ENCODE measurements around the gene RAPSN.

Gene RAPSN

GRCh38 chr11:47431356-47432083 is 17.4 kb downstream of the RAPSN start:
- Mint-ChIP-seq H3K9me3 (no peaks in the 10 kb centered on the region), H3K27ac (no peak overlapping the region), H3K27me3 (ENCODE audit: low read depth) (no peaks in the 10 kb centered on the region), H3K36me3 (ENCODE audit: low read depth) (no peaks in the 10 kb centered on the region), H3K4me3 (no peak overlapping the region), H3K4me1 (ENCODE audit: low read depth) (peaks cover 5% of the 10 kb centered on the region)

- H3K4me3 Mint-ChIP-seq = no peak overlapping the region
- no peak overlapping the region for H3K27ac Mint-ChIP-seq
- peaks cover 2% of the 10 kb centered on the region for H3K36me3 Mint-ChIP-seq (ENCODE audit: low read depth)
- H3K9me3 Mint-ChIP-seq = no peaks in the 10 kb centered on the region
- H3K4me1 Mint-ChIP-seq (ENCODE audit: low read depth) = peaks cover 8% of the 10 kb centered on the region
- H3K27me3 Mint-ChIP-seq (ENCODE audit: low read depth) = no peaks in the 10 kb centered on the region
Measured at GRCh38 chr11:47430524-47430923, 18.4 kb downstream of the RAPSN start.

- Mint-ChIP-seq H3K9me3 (no peaks in the 10 kb centered on the region), H3K36me3 (ENCODE audit: low read depth) (peaks cover 22% of the 10 kb centered on the region), H3K27me3 (ENCODE audit: low read depth) (no peaks in the 10 kb centered on the region), H3K27ac (peak within 1 kb of the TSS; percentile 97), H3K4me3 (peak within 1 kb of the TSS; percentile 97), H3K4me1 (ENCODE audit: low read depth) (peaks cover 22% of the 10 kb centered on the region)
Measured at GRCh38 chr11:47426062-47426956, 22.6 kb downstream of the RAPSN start, which contains the start of gene PSMC3. PSMC3 (minus strand) TSS chr11:47426439; CDS start chr11:47426279, 160 bp downstream.

GRCh38 chr11:47425611-47426010 is 23.3 kb downstream of the RAPSN start:
- peaks cover 22% of the 10 kb centered on the region for H3K4me1 Mint-ChIP-seq (ENCODE audit: low read depth)
- H3K27ac Mint-ChIP-seq = peak overlapping the region; percentile 97
- H3K4me3 Mint-ChIP-seq = peak overlapping the region; percentile 97
- no peaks in the 10 kb centered on the region for H3K9me3 Mint-ChIP-seq
- no peaks in the 10 kb centered on the region for H3K27me3 Mint-ChIP-seq (ENCODE audit: low read depth)
- H3K36me3 Mint-ChIP-seq (ENCODE audit: low read depth) = peaks cover 25% of the 10 kb centered on the region

- H3K4me3 Mint-ChIP-seq = no peak overlapping the region
- H3K27ac Mint-ChIP-seq = no peak overlapping the region
- peaks cover 3% of the 10 kb centered on the region for H3K4me1 Mint-ChIP-seq (ENCODE audit: low read depth)
Measured at GRCh38 chr11:47418454-47419259, 30.3 kb downstream of the RAPSN start.

GRCh38 chr11:47417712-47418111 is 31.2 kb downstream of the RAPSN start:
- Mint-ChIP-seq H3K27me3 (ENCODE audit: low read depth) (no peaks in the 10 kb centered on the region), H3K9me3 (no peaks in the 10 kb centered on the region), H3K36me3 (ENCODE audit: low read depth) (peaks cover 37% of the 10 kb centered on the region), H3K27ac (no peak overlapping the region), H3K4me3 (no peak overlapping the region), H3K4me1 (ENCODE audit: low read depth) (peaks cover 3% of the 10 kb centered on the region)

More at GRCh38 chr11:47418454-47419259, 30.3 kb downstream of the RAPSN start:
- Mint-ChIP-seq H3K27me3 (ENCODE audit: low read depth) (no peaks in the 10 kb centered on the region), H3K36me3 (ENCODE audit: low read depth) (peaks cover 41% of the 10 kb centered on the region), H3K9me3 (no peaks in the 10 kb centered on the region)

GRCh38 chr11:47415949-47416472 is 32.9 kb downstream of the RAPSN start:
- Mint-ChIP-seq H3K4me3 (no peak overlapping the region), H3K36me3 (ENCODE audit: low read depth) (peaks cover 30% of the 10 kb centered on the region), H3K9me3 (no peaks in the 10 kb centered on the region), H3K4me1 (ENCODE audit: low read depth) (peaks cover 3% of the 10 kb centered on the region), H3K27ac (no peak overlapping the region), H3K27me3 (ENCODE audit: low read depth) (no peaks in the 10 kb centered on the region)

GRCh38 chr11:47415091-47415854 is 33.7 kb downstream of the RAPSN start:
- H3K27ac Mint-ChIP-seq = no peak overlapping the region
- H3K4me1 Mint-ChIP-seq (ENCODE audit: low read depth) = peaks cover 3% of the 10 kb centered on the region
- H3K36me3 Mint-ChIP-seq (ENCODE audit: low read depth) = peaks cover 30% of the 10 kb centered on the region
- no peaks in the 10 kb centered on the region for H3K9me3 Mint-ChIP-seq
- no peaks in the 10 kb centered on the region for H3K27me3 Mint-ChIP-seq (ENCODE audit: low read depth)
- no peak overlapping the region for H3K4me3 Mint-ChIP-seq

- Mint-ChIP-seq H3K4me1 (ENCODE audit: low read depth) (peaks cover 3% of the 10 kb centered on the region), H3K4me3 (no peak overlapping the region), H3K27me3 (ENCODE audit: low read depth) (no peaks in the 10 kb centered on the region), H3K9me3 (no peaks in the 10 kb centered on the region), H3K36me3 (ENCODE audit: low read depth) (peaks cover 24% of the 10 kb centered on the region), H3K27ac (no peak overlapping the region)
Measured at GRCh38 chr11:47414685-47415070, 34.3 kb downstream of the RAPSN start.

GRCh38 chr11:47413908-47414684 is 34.8 kb downstream of the RAPSN start:
- Mint-ChIP-seq H3K9me3 (no peaks in the 10 kb centered on the region), H3K27me3 (ENCODE audit: low read depth) (no peaks in the 10 kb centered on the region), H3K36me3 (ENCODE audit: low read depth) (peaks cover 22% of the 10 kb centered on the region), H3K27ac (no peak overlapping the region), H3K4me3 (no peak overlapping the region), H3K4me1 (ENCODE audit: low read depth) (peaks cover 7% of the 10 kb centered on the region)

- no peak overlapping the region for H3K27ac Mint-ChIP-seq
- H3K4me3 Mint-ChIP-seq = no peak overlapping the region
Measured at GRCh38 chr11:47413351-47413750, 35.6 kb downstream of the RAPSN start.

GRCh38 chr11:47411884-47412746 is 36.8 kb downstream of the RAPSN start:
- Mint-ChIP-seq H3K27ac (no peak overlapping the region), H3K36me3 (ENCODE audit: low read depth) (peaks cover 16% of the 10 kb centered on the region), H3K9me3 (no peaks in the 10 kb centered on the region), H3K4me3 (no peak overlapping the region), H3K4me1 (ENCODE audit: low read depth) (peaks cover 18% of the 10 kb centered on the region), H3K27me3 (ENCODE audit: low read depth) (no peaks in the 10 kb centered on the region)

More at GRCh38 chr11:47413351-47413750, 35.6 kb downstream of the RAPSN start:
- no peaks in the 10 kb centered on the region for H3K27me3 Mint-ChIP-seq (ENCODE audit: low read depth)
- H3K9me3 Mint-ChIP-seq = no peaks in the 10 kb centered on the region
- H3K36me3 Mint-ChIP-seq (ENCODE audit: low read depth) = peaks cover 22% of the 10 kb centered on the region
- peaks cover 11% of the 10 kb centered on the region for H3K4me1 Mint-ChIP-seq (ENCODE audit: low read depth)
